ENCODE data around the gene CDCA5. TPM values are rescaled to one million over a fixed set of nuclear protein-coding genes. Genes with fewer than 3 reads are reported as not detected.

The CDCA5 gene
- total RNA-seq, 1 experiment from 2014 or later = 73.4 TPM

DNA sequence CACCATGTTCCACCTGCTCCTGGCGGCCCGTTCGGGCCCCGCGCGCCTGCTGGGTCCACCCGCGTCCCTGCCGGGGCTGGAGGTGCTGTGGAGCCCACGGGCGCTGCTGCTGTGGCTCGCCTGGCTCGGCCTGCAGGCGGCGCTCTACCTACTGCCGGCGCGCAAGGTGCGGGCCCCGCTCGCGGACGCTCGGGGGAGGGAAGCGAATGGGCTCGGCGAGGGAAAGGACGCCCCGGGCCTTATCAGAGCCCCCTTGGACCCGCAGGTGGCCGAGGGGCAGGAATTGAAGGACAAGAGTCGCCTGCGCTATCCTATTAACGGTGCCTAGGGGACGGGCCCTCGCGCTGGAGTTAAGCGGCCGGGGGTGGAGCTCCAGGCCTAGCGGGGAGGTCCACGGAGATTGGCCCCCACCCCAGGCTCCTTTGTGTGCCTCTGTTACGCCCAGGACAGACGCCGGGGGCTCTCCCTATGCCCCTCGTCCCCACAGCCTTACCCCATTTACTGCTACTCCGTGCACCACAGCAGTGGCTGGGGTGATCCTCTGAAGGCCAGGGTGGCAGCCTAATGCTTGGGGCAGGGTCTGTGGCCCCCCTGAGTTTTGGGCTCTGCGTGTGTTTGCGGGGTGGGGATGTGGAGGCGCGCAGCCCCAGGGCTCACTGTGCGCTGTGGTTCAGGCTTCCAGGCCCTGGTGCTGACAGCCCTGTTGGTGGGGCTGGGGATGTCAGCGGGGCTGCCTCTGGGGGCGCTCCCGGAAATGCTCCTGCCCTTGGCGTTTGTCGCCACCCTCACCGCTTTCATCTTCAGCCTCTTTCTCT lies 28.9 kb upstream of the CDCA5 start:
- ChIA-PET CTCF (interaction anchor here (0.7 to 1.1 kb wide), 4 partner anchors 9 to 71 kb away, joined by 3 to 7 read pairs (median 4); partner anchors contain the start of gene SAC3D1), POLR2A (ENCODE audit: unreplicated experiment) (interaction anchor here (0.6 to 1.0 kb wide), 2 partner anchors 23 to 334 kb away, joined by 3 to 4 read pairs; partner anchors contain the start of gene SF1)
- Histone ChIP-seq H4K20me1 (ENCODE audit: low read length) (no peaks in the 10 kb centered on the region), H3F3A (ENCODE audit: low read length, unreplicated experiment) (no peaks in the 10 kb centered on the region), H3K4me1 (ENCODE audit: insufficient read depth, low read length) (peaks cover 21% of the 10 kb centered on the region), H3K9ac (ENCODE audit: low read length) (peak overlapping the region; percentile 57), H2AFZ (ENCODE audit: low read length) (peak overlapping the region; percentile 35; the same call in 1 of the 2 replicates), H3K27me3 (ENCODE audit: low read length) (no peaks in the 10 kb centered on the region), H3K9me2 (replicated peaks; ENCODE audit: low read length) (no peaks in the 10 kb centered on the region), H3K4me3 (ENCODE audit: low read length) (peak overlapping the region; percentile 73), H3K36me3 (ENCODE audit: low read depth, low read length) (no peaks in the 10 kb centered on the region), H3K4me2 (ENCODE audit: low read length) (peak overlapping the region; percentile 97), H3K9me3 (ENCODE audit: low read length) (no peaks in the 10 kb centered on the region), H3K27ac (ENCODE audit: low read length) (no peak overlapping the region), H3K79me2 (ENCODE audit: low read length) (peaks cover 23% of the 10 kb centered on the region)
- peak; percentile 67 for DNase-seq
- BruUV-seq (replicated peaks) = no TSS peak
- peak; percentile 47 for ATAC-seq
- TF ChIP-seq, protein P1, sequence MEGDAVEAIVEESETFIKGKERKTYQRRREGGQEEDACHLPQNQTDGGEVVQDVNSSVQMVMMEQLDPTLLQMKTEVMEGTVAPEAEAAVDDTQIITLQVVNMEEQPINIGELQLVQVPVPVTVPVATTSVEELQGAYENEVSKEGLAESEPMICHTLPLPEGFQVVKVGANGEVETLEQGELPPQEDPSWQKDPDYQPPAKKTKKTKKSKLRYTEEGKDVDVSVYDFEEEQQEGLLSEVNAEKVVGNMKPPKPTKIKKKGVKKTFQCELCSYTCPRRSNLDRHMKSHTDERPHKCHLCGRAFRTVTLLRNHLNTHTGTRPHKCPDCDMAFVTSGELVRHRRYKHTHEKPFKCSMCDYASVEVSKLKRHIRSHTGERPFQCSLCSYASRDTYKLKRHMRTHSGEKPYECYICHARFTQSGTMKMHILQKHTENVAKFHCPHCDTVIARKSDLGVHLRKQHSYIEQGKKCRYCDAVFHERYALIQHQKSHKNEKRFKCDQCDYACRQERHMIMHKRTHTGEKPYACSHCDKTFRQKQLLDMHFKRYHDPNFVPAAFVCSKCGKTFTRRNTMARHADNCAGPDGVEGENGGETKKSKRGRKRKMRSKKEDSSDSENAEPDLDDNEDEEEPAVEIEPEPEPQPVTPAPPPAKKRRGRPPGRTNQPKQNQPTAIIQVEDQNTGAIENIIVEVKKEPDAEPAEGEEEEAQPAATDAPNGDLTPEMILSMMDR (conservative IDR thresholded peaks at IDR 0.05; ENCODE audit: low read depth, low read length) = peak; percentile 93
- no peak for TF ChIP-seq EZH2phosphoT487 (IDR thresholded peaks at IDR 0.05; ENCODE audit: borderline replicate concordance, low read length)
- intact Hi-C loops (cut with micrococcal nuclease) = no loop called here

DNA sequence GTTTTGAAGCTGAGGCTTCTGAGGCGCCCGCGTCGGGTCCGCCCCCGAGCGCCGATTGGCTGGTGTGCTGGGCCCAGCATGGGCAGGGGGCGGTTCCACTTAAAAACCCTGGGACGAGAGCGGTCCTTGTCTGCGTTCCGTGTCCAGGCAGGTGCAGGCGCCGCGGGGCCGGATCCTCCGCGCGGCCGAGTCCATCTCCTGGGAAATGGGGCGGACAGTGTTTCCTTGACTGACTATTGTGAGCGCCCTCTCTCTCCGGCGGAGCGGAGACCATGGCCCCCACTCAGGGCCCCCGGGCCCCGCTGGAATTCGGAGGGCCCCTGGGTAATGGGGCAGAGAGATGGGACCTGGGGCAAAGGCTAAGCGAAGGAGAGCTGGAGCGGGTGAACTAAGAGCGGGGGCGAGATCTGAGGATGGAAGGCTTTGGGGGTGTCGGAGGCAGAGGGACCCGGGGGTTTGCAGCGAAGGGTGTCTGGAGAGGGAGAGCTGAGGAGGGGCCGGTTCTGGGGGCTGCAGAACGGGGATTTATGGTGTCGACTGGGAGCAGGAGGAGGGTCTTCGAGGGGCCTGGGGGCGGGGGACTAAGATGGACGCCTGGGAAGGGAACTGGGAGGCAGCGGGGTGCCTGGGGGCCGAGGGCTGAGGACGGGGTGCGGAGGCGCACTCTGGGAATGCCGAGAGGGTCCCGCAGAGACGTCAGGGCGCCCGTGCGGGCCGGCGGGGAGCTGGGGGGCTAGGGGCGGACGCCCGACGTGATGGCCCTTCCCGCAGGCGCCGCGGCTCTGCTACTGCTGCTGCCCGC lies 28.1 kb upstream of the CDCA5 start, which contains the start of gene TM7SF2:
TM7SF2 (plus strand) TSS at position 129 of the 802 bp plus-strand sequence; CDS start at position 273, 144 bp downstream.
- no peaks in the 10 kb centered on the region for H3F3A ChIP-seq (ENCODE audit: low read length, unreplicated experiment)
- BruUV-seq (replicated peaks) = TSS peak; percentile 4
- DNase-seq = peak; percentile 98
- no peaks in the 10 kb centered on the region for H3K9me3 ChIP-seq (ENCODE audit: low read length)
- POLR2A ChIA-PET (ENCODE audit: unreplicated experiment) = interaction anchor here (0.6 to 1.0 kb wide), 4 partner anchors 10 to 333 kb away, joined by 3 to 4 read pairs (median 3); partner anchors contain the start of genes FAU, MRPL49 and SF1
- no peak within 1 kb of the TSS for H3K27ac ChIP-seq (ENCODE audit: low read length)
- peak within 1 kb of the TSS; percentile 35; the same call in 1 of the 2 replicates for H2AFZ ChIP-seq (ENCODE audit: low read length)
- H3K4me2 ChIP-seq (ENCODE audit: low read length) = peak within 1 kb of the TSS; percentile 97
- CTCF ChIA-PET = interaction anchor here (0.5 to 1.1 kb wide), 6 partner anchors 8 to 324 kb away, joined by 3 to 5 read pairs (median 4); partner anchors contain the start of genes MRPL49 and SAC3D1
- H3K4me1 ChIP-seq (ENCODE audit: insufficient read depth, low read length) = peaks cover 21% of the 10 kb centered on the region
- H3K27me3 ChIP-seq (ENCODE audit: low read length) = no peaks in the 10 kb centered on the region
- no peaks in the 10 kb centered on the region for H3K9me2 ChIP-seq (replicated peaks; ENCODE audit: low read length)
- H3K79me2 ChIP-seq (ENCODE audit: low read length) = peaks cover 18% of the 10 kb centered on the region
- H3K36me3 ChIP-seq (ENCODE audit: low read depth, low read length) = no peaks in the 10 kb centered on the region
- peak; percentile 81 for ATAC-seq
- H3K4me3 ChIP-seq (ENCODE audit: low read length) = peak within 1 kb of the TSS; percentile 73
- TF ChIP-seq, protein P1 (conservative IDR thresholded peaks at IDR 0.05; ENCODE audit: low read depth, low read length) = no peak
- TF ChIP-seq EZH2phosphoT487 (IDR thresholded peaks at IDR 0.05; ENCODE audit: borderline replicate concordance, low read length) (no peak), EZH2 (IDR thresholded peaks at IDR 0.05; ENCODE audit: low read length, unreplicated experiment) (no peak)
- intact Hi-C loops (cut with micrococcal nuclease) = no loop called here
- H3K9ac ChIP-seq (ENCODE audit: low read length) = peak within 1 kb of the TSS; percentile 57
- H4K20me1 ChIP-seq (ENCODE audit: low read length) = no peaks in the 10 kb centered on the region
